GM12864 (cell line): ENCODE measurements around the gene RGS19.

Experiments
- DNase-seq: peaks from one replicate; pipeline ENCODE4 v3.0.0-alpha.2; 2011; ENCODE audit warnings: low read depth
- H3K4me3 ChIP-seq: 2 replicates; pipeline ENCODE4 v1.5.1; 2011; ENCODE audit warnings: mild to moderate bottlenecking, low read depth, low read length, control low read depth
- CTCF ChIP-seq: IDR thresholded peaks from 2 replicates; pipeline ENCODE4 v1.5.1; 2011; ENCODE audit warnings: low read depth, mild to moderate bottlenecking, moderate library complexity, low read length, control low read depth, inconsistent platforms; ENCODE audit errors: missing control alignments

Gene RGS19

GRCh38 chr20:64116016-64116415, 36.7 kb upstream of the RGS19 start:
- no peak for TF ChIP-seq CTCF
- H3K4me3 ChIP-seq, result no peak overlapping the region
- DNase-seq, result no peak

- DNase-seq, result no peak
- no peak for TF ChIP-seq CTCF
Observed at GRCh38 chr20:64115171-64115911, 36.0 kb upstream of the RGS19 start.

GRCh38 chr20:64114356-64114971, 35.1 kb upstream of the RGS19 start:
- no peak for TF ChIP-seq CTCF
- no peak for DNase-seq

More at GRCh38 chr20:64115171-64115911, 36.0 kb upstream of the RGS19 start:
- no peak overlapping the region for H3K4me3 ChIP-seq

GRCh38 chr20:64113796-64114355, 34.6 kb upstream of the RGS19 start:
- no peak for TF ChIP-seq CTCF
- no peak overlapping the region for H3K4me3 ChIP-seq
- DNase-seq, result no peak

More at GRCh38 chr20:64114356-64114971, 35.1 kb upstream of the RGS19 start:
- H3K4me3 ChIP-seq, result no peak overlapping the region

DNA sequence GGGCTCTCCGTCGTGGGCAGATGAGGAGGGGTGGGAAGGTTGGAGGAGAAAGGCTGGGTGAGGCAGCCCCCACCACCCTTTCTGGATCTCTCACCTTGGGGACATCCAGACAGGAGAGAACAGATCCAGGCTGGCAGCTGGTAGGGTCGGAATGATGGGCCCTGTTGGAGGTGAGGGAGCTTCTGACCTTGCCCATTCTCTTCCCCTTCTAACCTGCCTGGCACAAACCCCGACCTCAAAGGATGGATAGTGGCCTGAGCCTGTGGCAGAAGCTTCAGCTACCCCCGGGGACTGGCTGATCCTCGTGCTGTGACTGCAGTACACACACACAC, 34.1 kb upstream of the RGS19 start:
- no peak for DNase-seq
- no peak overlapping the region for H3K4me3 ChIP-seq
- no peak for TF ChIP-seq CTCF

- no peak overlapping the region for H3K4me3 ChIP-seq
- no peak for DNase-seq
- TF ChIP-seq CTCF, result no peak
Observed at GRCh38 chr20:64112691-64113443, 33.5 kb upstream of the RGS19 start.
